Thoracic aorta (tissue), 2 donors: ENCODE data around the gene RHEX. TPM values are rescaled to one million over a fixed set of nuclear protein-coding genes. Genes with fewer than 3 reads are reported as not detected.

Source experiments
- ATAC-seq: fragments of 150-250 bp; one replicate; pipeline ENCODE4 v1.8.0; 2017; ENCODE audit warnings: low read depth; ENCODE audit not compliant: insufficient number of reproducible peaks, low FRiP score
- DNase-seq: peaks from one replicate; pipeline ENCODE4 v3.0.0-alpha.2; 2020; ENCODE audit warnings: low spot score
- H3K27ac ChIP-seq, 2 donors: fragments of 200-600 bp; sonication (generic); 1 replicate in 1 of 2; 2 replicates in 1 of 2; pipeline ENCODE4 v1.5.1; 2016; ENCODE audit warnings: mild to moderate bottlenecking in 2 of 2, moderate library complexity in 2 of 2
- H3K27me3 ChIP-seq: fragments of 200-600 bp; sonication (generic); replicated peaks from 2 replicates; pipeline ENCODE4 v1.6.0; 2016; ENCODE audit warnings: mild to moderate bottlenecking; ENCODE audit not compliant: insufficient read depth
- H3K36me3 ChIP-seq: fragments of 200-600 bp; sonication (generic); one replicate; pipeline ENCODE4 v1.5.1; 2016
- H3K4me1 ChIP-seq, 2 donors: fragments of 200-600 bp; sonication (generic); 1 replicate in 1 of 2; 2 replicates in 1 of 2; pipeline versions ENCODE4 v1.5.1 to v1.6.0; 2016; ENCODE audit warnings: low read depth in 2 of 2, mild to moderate bottlenecking in 1 of 2; ENCODE audit not compliant: control insufficient read depth in 1 of 2
- H3K4me3 ChIP-seq: fragments of 200-600 bp; sonication (generic); 2 replicates; pipeline ENCODE4 v1.5.1; 2016; ENCODE audit warnings: mild to moderate bottlenecking
- H3K9me3 ChIP-seq: fragments of 200-600 bp; sonication (generic); 2 replicates; pipeline ENCODE4 v1.5.1; 2016
- total RNA-seq, 2 donors: library from RNA; depleted of rRNA; stranded (reverse); fragments of >200 nt; gene quantifications; one replicate each; pipeline versions ENCODE4 v1.1.0 to v1.2.3, GENCODE V29; 2016
- TF ChIP-seq, protein P1 (sequence below): fragments of 200-600 bp; sonication (generic); IDR thresholded peaks from one replicate; pipeline ENCODE4 v1.5.1; 2019; ENCODE audit warnings: antibody characterized with exemption

RHEX gene
- total RNA-seq, 2 donors from 2014 or later, result 6.1 to 36.7 TPM

DNA sequence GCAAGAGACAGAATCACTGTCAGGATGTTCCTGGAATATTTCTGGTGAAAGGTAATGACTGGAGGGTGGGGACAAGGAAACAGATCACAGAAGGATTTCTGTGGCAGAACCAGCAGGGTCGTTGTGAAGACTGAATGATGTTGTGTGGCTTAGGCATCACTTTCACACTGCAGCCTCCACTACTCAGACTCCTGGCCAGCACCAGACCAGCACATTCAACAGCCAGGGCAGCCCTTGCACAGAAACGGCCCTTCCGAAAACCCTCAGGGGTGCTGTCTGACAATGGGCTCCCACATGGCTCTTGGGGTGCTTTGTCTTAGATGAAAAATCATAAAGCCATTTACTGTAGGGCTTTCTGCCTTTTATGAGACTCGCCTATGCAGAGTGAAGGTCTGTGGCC, 46.0 kb upstream of the RHEX start:
- no peak for DNase-seq
- TF ChIP-seq, protein P1, sequence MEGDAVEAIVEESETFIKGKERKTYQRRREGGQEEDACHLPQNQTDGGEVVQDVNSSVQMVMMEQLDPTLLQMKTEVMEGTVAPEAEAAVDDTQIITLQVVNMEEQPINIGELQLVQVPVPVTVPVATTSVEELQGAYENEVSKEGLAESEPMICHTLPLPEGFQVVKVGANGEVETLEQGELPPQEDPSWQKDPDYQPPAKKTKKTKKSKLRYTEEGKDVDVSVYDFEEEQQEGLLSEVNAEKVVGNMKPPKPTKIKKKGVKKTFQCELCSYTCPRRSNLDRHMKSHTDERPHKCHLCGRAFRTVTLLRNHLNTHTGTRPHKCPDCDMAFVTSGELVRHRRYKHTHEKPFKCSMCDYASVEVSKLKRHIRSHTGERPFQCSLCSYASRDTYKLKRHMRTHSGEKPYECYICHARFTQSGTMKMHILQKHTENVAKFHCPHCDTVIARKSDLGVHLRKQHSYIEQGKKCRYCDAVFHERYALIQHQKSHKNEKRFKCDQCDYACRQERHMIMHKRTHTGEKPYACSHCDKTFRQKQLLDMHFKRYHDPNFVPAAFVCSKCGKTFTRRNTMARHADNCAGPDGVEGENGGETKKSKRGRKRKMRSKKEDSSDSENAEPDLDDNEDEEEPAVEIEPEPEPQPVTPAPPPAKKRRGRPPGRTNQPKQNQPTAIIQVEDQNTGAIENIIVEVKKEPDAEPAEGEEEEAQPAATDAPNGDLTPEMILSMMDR, result no peak
- no peaks in the 10 kb centered on the region for H3K36me3 ChIP-seq
- no peak overlapping the region for H3K27ac ChIP-seq
- H3K9me3 ChIP-seq, result no peaks in the 10 kb centered on the region
- no peaks in the 10 kb centered on the region for H3K27me3 ChIP-seq
- ATAC-seq, result no peak
- no peak overlapping the region for H3K4me3 ChIP-seq
- peaks cover 4 to 22% of the 10 kb centered on the region in 2 donors for H3K4me1 ChIP-seq

DNA sequence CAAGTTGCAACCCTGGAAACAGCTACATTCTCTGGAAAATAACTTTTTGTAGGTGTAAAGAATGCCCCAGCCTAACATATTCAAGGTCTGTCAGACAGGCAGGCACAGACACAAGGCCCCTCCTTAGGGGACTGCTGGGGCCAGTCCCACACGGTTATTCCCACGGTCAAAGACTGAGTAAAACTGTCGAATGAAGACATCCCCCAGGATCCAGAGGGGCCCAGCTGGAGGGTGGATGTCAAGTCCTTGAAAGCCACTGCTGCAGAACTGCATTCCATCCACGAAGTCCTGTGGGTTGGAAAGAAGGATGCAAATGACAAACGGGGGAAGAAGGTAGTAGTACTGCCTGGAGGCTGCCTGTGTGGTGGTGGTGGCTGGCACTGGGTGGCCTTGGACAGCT, 42.9 kb upstream of the RHEX start:
- DNase-seq (no peak), ATAC-seq (no peak)
- H3K36me3 ChIP-seq, result no peaks in the 10 kb centered on the region
- no peaks in the 10 kb centered on the region for H3K9me3 ChIP-seq
- H3K27me3 ChIP-seq, result no peaks in the 10 kb centered on the region
- H3K4me3 ChIP-seq, result no peak overlapping the region
- TF ChIP-seq, protein P1, result no peak
- H3K4me1 ChIP-seq, result no peaks in the 10 kb centered on the region
- no peak overlapping the region for H3K27ac ChIP-seq

DNA sequence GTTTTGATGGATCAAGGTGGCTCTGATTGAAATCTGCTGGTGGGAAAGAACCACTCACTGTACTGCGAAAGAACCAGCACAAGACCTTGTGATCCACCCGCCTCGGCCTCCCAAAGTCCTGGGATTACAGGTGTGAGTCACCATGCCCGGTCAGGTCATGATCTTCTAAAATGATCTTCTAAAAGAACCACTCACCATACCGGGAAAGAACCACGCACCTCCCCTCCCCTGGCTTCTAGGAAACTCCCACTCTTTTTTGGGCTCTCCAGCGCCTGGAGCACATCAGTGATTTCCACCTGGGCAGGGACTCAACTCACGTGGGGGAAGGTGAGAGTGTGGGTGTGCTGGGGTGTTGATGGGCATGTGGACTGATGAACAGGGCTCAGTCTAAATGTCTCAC, 41.9 kb upstream of the RHEX start:
- TF ChIP-seq, protein P1, result no peak
- Histone ChIP-seq H3K9me3 (no peaks in the 10 kb centered on the region), H3K4me3 (no peak overlapping the region), H3K4me1 (no peaks in the 10 kb centered on the region), H3K36me3 (no peaks in the 10 kb centered on the region), H3K27me3 (no peaks in the 10 kb centered on the region), H3K27ac (no peak overlapping the region)
- ATAC-seq (no peak), DNase-seq (no peak)

DNA sequence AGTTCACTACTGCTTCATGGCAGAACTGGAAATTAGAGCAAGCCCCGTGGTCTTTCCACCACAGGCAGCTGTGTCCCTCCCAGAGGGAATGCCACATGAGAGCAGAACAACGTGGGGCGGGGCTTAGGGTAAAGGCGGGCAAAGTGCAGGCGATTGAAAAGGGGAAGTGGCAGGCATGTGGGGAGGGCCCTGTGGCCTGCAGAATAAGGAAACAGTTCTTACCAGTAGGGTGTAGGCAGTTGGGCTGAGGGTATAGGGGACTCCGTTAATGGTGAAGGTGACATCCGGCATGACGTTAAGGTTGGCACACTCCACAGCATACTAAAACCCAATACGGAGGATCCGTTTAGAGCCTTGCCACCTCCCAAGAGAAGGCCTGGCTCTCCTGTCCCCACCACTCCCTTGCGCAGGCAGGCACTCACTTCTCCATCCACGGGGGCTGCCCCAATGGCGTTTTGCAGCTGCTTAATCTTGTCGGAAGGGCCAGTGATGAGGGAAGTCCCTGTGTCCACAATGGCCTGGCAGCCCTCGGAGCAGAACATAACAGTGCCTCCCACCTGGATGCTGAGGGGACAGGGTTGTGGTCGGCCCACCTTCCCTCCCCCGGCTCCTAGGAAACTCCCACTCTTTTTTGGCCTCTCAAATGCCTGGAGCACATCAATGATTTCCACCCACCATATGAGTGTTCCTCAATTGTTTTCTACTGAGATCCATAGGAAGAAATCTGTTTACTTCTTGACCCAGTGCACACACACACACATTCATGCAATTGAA, 40.7 kb upstream of the RHEX start:
- Histone ChIP-seq H3K36me3 (no peaks in the 10 kb centered on the region), H3K4me3 (no peak overlapping the region), H3K4me1 (no peaks in the 10 kb centered on the region), H3K27me3 (no peaks in the 10 kb centered on the region), H3K27ac (no peak overlapping the region), H3K9me3 (no peaks in the 10 kb centered on the region)
- ATAC-seq (peak; percentile 23), DNase-seq (no peak)
- TF ChIP-seq, protein P1, result no peak

DNA sequence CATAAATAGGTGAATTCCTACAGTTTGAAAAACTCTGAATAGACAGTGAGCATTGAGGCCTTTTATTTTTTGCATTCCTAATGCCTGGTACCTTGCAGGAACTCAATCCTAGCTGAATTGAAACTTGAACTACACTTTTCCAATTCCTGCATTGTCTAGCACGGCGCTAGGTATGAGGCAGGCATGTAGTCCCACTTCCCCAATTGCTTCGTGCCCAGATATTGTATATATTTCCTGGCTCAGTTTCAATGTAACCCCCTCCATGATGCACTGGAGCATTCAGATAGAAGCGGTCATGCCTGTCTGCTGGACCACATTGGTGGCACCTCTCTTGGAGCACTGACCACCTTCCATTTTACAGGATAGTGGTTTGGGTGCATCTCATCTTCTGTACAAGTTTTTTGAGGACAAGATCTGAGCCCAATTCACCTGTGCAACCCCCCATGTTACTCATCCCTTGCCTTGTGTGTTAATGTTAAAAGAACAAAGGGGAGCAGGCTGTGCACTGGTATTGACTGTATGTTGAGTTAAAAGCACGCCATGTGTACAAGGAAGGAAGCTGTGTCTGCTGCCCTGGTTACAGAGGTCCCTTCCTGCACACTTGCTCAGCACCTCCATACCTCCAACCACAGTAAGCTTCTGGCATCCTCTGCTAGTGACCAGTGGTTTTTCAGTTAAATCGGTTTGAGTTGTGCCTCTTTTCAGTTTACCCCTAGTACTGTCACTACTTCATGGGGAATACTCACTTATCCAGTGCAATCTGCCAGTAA, 39.8 kb upstream of the RHEX start:
- Histone ChIP-seq H3K4me1 (no peaks in the 10 kb centered on the region), H3K27me3 (no peaks in the 10 kb centered on the region), H3K4me3 (no peak overlapping the region), H3K9me3 (no peaks in the 10 kb centered on the region), H3K27ac (no peak overlapping the region), H3K36me3 (no peaks in the 10 kb centered on the region)
- no peak for DNase-seq
- ATAC-seq, result no peak
- TF ChIP-seq, protein P1, result no peak
